ENCODE results near the gene BEAN1. TPM values are rescaled to one million over a fixed set of nuclear protein-coding genes. Genes with fewer than 3 reads are reported as not detected.
"Not testable (repeated sequence)": the region's sequence is repeated elsewhere in the genome, so short reads cannot be mapped to it uniquely, and the experiment has no call there.

The BEAN1 gene
- polyA plus RNA-seq, 3 donors = 0.12 to 0.81 TPM; not detected in 1

DNA sequence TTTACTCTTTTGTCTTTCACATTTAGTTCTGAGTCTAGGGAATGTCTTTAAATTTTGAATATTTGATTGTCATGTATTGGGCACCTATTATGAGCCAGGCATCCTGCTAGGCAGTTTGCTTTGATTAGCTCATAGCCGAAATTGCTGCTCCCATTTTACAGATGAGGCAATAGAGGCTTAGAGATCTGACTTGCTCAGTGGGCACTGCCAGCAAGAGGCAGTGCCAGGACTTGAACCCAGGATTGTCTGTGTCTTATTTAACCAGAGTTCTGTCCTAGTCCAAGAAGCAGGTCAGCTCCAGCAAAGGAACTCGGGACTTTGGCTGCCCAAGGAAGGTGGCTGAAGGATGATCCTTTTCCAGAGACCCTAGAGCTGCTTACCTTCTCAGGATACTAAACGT is 24.5 kb downstream of the BEAN1 start:
- Histone ChIP-seq H3K79me2 (ENCODE audit: insufficient read depth, low read length) (no peaks in the 10 kb centered on the region), H3K27me3 (ENCODE audit: control insufficient read depth in 2 of 2, insufficient read depth in 2 of 2, low read length in 2 of 2) (peaks cover 0 to 3% of the 10 kb centered on the region in 2 donors), H3K27ac (ENCODE audit: low read depth in 1 of 2, low read length in 2 of 2) (no peak overlapping the region), H3K9ac (ENCODE audit: insufficient read depth, low read length, poor library complexity, severe bottlenecking) (no peak overlapping the region), H3K9me3 (replicated peaks in 1 of 2; ENCODE audit: control insufficient read depth in 1 of 2, insufficient read depth in 1 of 2, low read length in 2 of 2) (no peaks in the 10 kb centered on the region), H4K20me1 (ENCODE audit: insufficient read depth, low read length) (no peaks in the 10 kb centered on the region), H3K4me2 (replicated peaks; ENCODE audit: extremely low read depth, low read length, poor library complexity, severe bottlenecking) (no peak overlapping the region), H3K4me3 (replicated peaks in 1 of 3; ENCODE audit: low read depth in 2 of 3, low read length in 3 of 3) (no peak overlapping the region), H3K36me3 (replicated peaks in 1 of 2; ENCODE audit: control insufficient read depth in 1 of 2, insufficient read depth in 2 of 2, low read length in 2 of 2) (no peaks in the 10 kb centered on the region), H3K4me1 (ENCODE audit: control insufficient read depth in 1 of 2, insufficient read depth in 2 of 2, low read length in 2 of 2) (no peaks in the 10 kb centered on the region), H2AFZ (ENCODE audit: insufficient read depth, low read depth, low read length, poor library complexity, severe bottlenecking) (no peak overlapping the region)
- Mint-ChIP-seq H3K9me3 (no peaks in the 10 kb centered on the region), H3K27ac (no peak overlapping the region), H3K27me3 (ENCODE audit: low read depth in 3 of 3) (peaks cover 6 to 16% (median 14%) of the 10 kb centered on the region in 3 donors), H3K36me3 (no peaks in the 10 kb centered on the region), H3K4me1 (no peaks in the 10 kb centered on the region), H3K4me3 (no peak overlapping the region)
- intact Hi-C loops (cut with micrococcal nuclease) = no loop called here
- 83% methylated on average over 2 of the region's 3 CpGs for WGBS (ENCODE audit: insufficient coverage)
- DNase-seq = no peak
- TF ChIP-seq, protein P1, sequence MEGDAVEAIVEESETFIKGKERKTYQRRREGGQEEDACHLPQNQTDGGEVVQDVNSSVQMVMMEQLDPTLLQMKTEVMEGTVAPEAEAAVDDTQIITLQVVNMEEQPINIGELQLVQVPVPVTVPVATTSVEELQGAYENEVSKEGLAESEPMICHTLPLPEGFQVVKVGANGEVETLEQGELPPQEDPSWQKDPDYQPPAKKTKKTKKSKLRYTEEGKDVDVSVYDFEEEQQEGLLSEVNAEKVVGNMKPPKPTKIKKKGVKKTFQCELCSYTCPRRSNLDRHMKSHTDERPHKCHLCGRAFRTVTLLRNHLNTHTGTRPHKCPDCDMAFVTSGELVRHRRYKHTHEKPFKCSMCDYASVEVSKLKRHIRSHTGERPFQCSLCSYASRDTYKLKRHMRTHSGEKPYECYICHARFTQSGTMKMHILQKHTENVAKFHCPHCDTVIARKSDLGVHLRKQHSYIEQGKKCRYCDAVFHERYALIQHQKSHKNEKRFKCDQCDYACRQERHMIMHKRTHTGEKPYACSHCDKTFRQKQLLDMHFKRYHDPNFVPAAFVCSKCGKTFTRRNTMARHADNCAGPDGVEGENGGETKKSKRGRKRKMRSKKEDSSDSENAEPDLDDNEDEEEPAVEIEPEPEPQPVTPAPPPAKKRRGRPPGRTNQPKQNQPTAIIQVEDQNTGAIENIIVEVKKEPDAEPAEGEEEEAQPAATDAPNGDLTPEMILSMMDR (IDR thresholded peaks at IDR 0.05) = no peak

GRCh38 chr16:66453230-66453629 is 26.1 kb downstream of the BEAN1 start:
- WGBS (ENCODE audit: insufficient coverage) = no CpG with 5 or more reads among the region's 1 CpG
- H3K79me2 ChIP-seq (ENCODE audit: insufficient read depth, low read length); H3K4me1 ChIP-seq (ENCODE audit: control insufficient read depth in 1 of 2, insufficient read depth in 2 of 2, low read length in 2 of 2); H3K27ac ChIP-seq (ENCODE audit: low read depth in 1 of 2, low read length in 2 of 2); H3K9me3 Mint-ChIP-seq; H3K4me2 ChIP-seq (replicated peaks; ENCODE audit: extremely low read depth, low read length, poor library complexity, severe bottlenecking); H3K9ac ChIP-seq (ENCODE audit: insufficient read depth, low read length, poor library complexity, severe bottlenecking); H3K4me3 Mint-ChIP-seq; H2AFZ ChIP-seq (ENCODE audit: insufficient read depth, low read depth, low read length, poor library complexity, severe bottlenecking); H3K36me3 ChIP-seq (replicated peaks in 1 of 2; ENCODE audit: control insufficient read depth in 1 of 2, insufficient read depth in 2 of 2, low read length in 2 of 2); H3K4me1 Mint-ChIP-seq; H4K20me1 ChIP-seq (ENCODE audit: insufficient read depth, low read length); H3K27ac Mint-ChIP-seq; H3K4me3 ChIP-seq (replicated peaks in 1 of 3; ENCODE audit: low read depth in 2 of 3, low read length in 3 of 3); H3K9me3 ChIP-seq (replicated peaks in 1 of 2; ENCODE audit: control insufficient read depth in 1 of 2, insufficient read depth in 1 of 2, low read length in 2 of 2); intact Hi-C loops (cut with micrococcal nuclease); H3K27me3 ChIP-seq (ENCODE audit: control insufficient read depth in 2 of 2, insufficient read depth in 2 of 2, low read length in 2 of 2); DNase-seq; H3K36me3 Mint-ChIP-seq: not testable (repeated sequence)
- peaks cover 6 to 13% (median 7%) of the 10 kb centered on the region in 3 donors for H3K27me3 Mint-ChIP-seq (ENCODE audit: low read depth in 3 of 3)
